ENCODE data around the gene SNCB. TPM values are rescaled to one million over a fixed set of nuclear protein-coding genes. Genes with fewer than 3 reads are reported as not detected.
A peak's percentile ranks its signal among the peaks of the same experiment; 100 is the strongest.

SNCB gene
- total RNA-seq, 2 experiments from 2014 or later = 0.31 TPM; not detected in 1

DNA sequence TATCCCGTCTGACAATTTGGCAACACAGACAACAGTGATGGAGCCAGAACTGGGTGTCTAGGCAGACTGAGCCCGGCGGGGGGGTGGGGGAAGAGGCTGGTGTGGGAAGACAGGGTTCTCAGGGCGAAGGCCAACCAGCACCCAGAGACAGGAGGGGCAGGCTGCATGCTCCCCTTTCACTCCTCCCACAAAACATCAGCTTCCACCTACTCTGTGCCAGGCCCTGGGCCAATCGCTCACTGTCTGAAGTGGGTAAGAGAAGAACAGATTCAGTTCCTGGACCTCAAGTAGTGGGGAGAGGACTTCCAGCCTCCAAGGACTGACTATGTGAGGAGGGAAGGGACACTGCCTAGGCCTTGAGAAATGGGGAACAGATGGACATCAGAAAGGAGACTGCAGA lies 2.8 kb downstream of the SNCB start:
- intact Hi-C loops (cut with micrococcal nuclease) = no loop called here
- Mint-ChIP-seq H3K27me3 (peaks cover 58% of the 10 kb centered on the region), H3K9me3 (no peaks in the 10 kb centered on the region), H3K4me3 (no peak overlapping the region), H3K4me1 (ENCODE audit: low read depth) (peaks cover 10% of the 10 kb centered on the region), H3K27ac (no peak overlapping the region), H3K36me3 (no peaks in the 10 kb centered on the region)
- POLR2A ChIA-PET = no interaction called here
- CTCF ChIA-PET = no interaction called here
- no peak for DNase-seq

GRCh38 chr5:176626876-176627236 lies 3.5 kb downstream of the SNCB start:
- H3K36me3 Mint-ChIP-seq = no peaks in the 10 kb centered on the region
- H3K4me1 Mint-ChIP-seq (ENCODE audit: low read depth) = peaks cover 10% of the 10 kb centered on the region
- no peak overlapping the region for H3K4me3 Mint-ChIP-seq
- no peak overlapping the region for H3K27ac Mint-ChIP-seq
- ChIA-PET CTCF (no interaction called here), POLR2A (no interaction called here)
- no peaks in the 10 kb centered on the region for H3K9me3 Mint-ChIP-seq
- no peak for DNase-seq
- intact Hi-C loops (cut with micrococcal nuclease) = no loop called here
- H3K27me3 Mint-ChIP-seq = peaks cover 60% of the 10 kb centered on the region

DNA sequence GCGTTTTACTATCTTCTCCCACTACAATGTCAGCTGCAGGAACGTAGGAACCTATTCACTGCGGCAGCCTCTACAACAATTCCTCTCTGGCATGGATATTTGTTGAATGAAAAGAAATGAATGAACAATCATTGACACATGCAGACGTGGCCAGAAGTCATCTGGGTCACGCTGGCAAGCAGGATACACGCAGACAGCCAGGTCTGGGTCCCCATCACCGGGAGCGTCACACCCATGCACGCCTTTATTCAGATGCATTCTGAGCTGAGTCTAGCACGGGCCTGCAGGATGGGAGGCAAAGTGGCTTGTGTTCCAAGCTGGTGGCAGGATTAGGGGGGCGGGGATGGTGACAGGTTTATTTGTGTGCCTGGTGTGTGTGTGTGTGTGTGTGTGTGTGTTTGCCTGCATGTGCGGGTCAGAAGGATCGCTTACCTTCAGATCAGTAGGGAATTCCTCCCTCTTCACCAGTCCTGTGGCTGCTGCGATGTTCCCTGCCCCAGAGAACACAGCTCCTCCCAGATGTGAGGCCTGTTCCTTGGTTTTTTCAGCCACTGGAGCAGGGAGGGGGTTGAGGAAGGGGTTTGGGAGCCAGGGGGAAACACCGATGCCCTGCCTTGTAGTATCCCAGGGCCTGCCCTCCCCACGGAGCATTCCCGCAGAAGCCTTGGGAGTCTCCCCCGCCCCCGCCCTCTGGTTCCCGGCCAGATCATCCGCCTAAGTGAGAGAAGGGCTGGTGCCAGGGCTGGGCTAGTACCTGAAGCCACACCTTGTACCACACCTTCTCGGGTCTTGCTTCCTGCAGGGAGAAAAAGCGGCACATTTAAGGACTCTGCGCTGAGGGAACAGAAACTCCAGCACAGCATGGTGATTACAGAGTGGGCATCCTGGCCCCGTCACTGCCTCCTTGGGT lies 4.1 kb downstream of the SNCB start:
- no peaks in the 10 kb centered on the region for H3K9me3 Mint-ChIP-seq
- peaks cover 10% of the 10 kb centered on the region for H3K4me1 Mint-ChIP-seq (ENCODE audit: low read depth)
- H3K27ac Mint-ChIP-seq = no peak overlapping the region
- CTCF ChIA-PET = no interaction called here
- H3K27me3 Mint-ChIP-seq = peaks cover 55% of the 10 kb centered on the region
- no peak for DNase-seq
- POLR2A ChIA-PET = no interaction called here
- intact Hi-C loops (cut with micrococcal nuclease) = no loop called here
- no peak overlapping the region for H3K4me3 Mint-ChIP-seq
- H3K36me3 Mint-ChIP-seq = no peaks in the 10 kb centered on the region

- intact Hi-C loops (cut with micrococcal nuclease) = no loop called here
These were observed 4.8 kb downstream of the SNCB start for GRCh38 chr5:176625512-176625911.

GRCh38 chr5:176624938-176625337 lies 5.4 kb downstream of the SNCB start:
- no peaks in the 10 kb centered on the region for H3K9me3 Mint-ChIP-seq
- H3K4me1 Mint-ChIP-seq (ENCODE audit: low read depth) = peaks cover 10% of the 10 kb centered on the region
- intact Hi-C loops (cut with micrococcal nuclease) = no loop called here
- no peaks in the 10 kb centered on the region for H3K36me3 Mint-ChIP-seq
- POLR2A ChIA-PET = no interaction called here
- no peak for DNase-seq
- H3K4me3 Mint-ChIP-seq = no peak overlapping the region
- CTCF ChIA-PET = no interaction called here
- H3K27me3 Mint-ChIP-seq = peaks cover 53% of the 10 kb centered on the region
- H3K27ac Mint-ChIP-seq = no peak overlapping the region

More at GRCh38 chr5:176625512-176625911, 4.8 kb downstream of the SNCB start:
- DNase-seq = no peak
- Mint-ChIP-seq H3K4me3 (no peak overlapping the region), H3K36me3 (no peaks in the 10 kb centered on the region), H3K9me3 (no peaks in the 10 kb centered on the region), H3K27me3 (peaks cover 50% of the 10 kb centered on the region), H3K4me1 (ENCODE audit: low read depth) (peaks cover 6% of the 10 kb centered on the region), H3K27ac (no peak overlapping the region)
- ChIA-PET CTCF (no interaction called here), POLR2A (no interaction called here)

DNA sequence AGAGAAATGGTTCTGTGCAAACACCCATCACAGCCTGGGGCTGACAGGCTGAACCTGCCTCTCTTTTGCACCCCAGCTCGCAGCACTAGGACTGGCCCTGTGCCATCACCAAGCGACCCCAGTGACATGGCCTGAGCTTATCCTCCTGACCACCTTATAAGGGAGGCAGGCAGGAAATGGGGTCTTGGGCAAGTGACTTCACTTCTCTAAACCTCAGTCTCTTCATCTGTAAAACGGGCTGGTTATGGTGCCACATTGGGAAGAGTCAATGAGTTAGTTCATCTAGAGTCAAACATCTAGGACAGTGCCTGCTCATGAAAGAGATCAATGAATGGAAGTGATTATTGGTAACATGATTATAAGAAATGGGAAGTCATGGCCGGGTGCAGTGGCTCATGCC lies 6.2 kb downstream of the SNCB start:
- DNase-seq = no peak
- ChIA-PET POLR2A (no interaction called here), CTCF (no interaction called here)
- peaks cover 13% of the 10 kb centered on the region for H3K4me1 Mint-ChIP-seq (ENCODE audit: low read depth)
- H3K36me3 Mint-ChIP-seq = no peaks in the 10 kb centered on the region
- intact Hi-C loops (cut with micrococcal nuclease) = no loop called here
- no peak overlapping the region for H3K27ac Mint-ChIP-seq
- no peaks in the 10 kb centered on the region for H3K9me3 Mint-ChIP-seq
- H3K27me3 Mint-ChIP-seq = peaks cover 53% of the 10 kb centered on the region
- no peak overlapping the region for H3K4me3 Mint-ChIP-seq

- Mint-ChIP-seq H3K36me3 (no peaks in the 10 kb centered on the region), H3K4me3 (no peak overlapping the region), H3K27me3 (peaks cover 52% of the 10 kb centered on the region), H3K9me3 (no peaks in the 10 kb centered on the region), H3K27ac (no peak overlapping the region), H3K4me1 (ENCODE audit: low read depth) (peaks cover 16% of the 10 kb centered on the region)
- CTCF ChIA-PET = interaction anchor here (1.1 to 1.9 kb wide), 3 partner anchors 8 to 47 kb away, joined by 4 to 5 read pairs (median 4); partner anchors contain the start of genes EIF4E1B, SNCB and TSPAN17
- no peak for DNase-seq
- POLR2A ChIA-PET = interaction anchor here (0.9 kb wide), 1 partner anchor 13 kb away, joined by 3 read pairs; no protein-coding TSS in a partner anchor
- intact Hi-C loops (cut with micrococcal nuclease) = no loop called here
These were observed 8.7 kb downstream of the SNCB start for GRCh38 chr5:176621661-176622079.

DNA sequence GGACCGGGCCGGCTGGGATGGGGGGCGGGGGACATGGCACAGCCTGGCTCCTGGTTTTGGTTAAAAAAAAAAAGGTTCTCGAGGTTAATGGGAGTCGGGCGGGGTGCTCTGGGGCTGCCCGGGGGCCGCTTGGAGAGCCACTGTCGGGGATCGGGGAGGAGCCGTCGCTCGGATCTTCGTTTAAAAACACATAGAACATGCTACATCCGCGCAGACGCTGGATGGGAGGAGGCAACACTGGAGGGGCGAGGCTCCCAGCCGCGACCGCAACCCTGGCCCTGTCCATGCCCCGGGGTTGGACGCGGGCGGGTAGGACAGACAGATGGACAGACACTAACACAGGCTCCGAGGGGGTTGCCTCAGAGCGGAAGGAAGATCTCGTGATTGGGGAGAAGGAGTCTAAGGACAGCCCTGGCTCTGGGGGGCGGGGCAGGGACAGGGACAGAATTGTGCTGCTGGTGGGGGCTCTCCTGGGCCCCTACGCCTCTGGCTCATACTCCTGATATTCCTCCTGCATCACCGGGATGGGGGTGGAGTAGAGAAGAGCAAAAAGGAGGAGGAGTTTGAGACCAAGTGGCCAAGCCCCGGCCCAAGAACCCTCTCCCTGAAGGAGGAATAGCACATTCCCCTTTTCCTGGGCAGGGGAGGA lies 9.9 kb downstream of the SNCB start:
- ChIA-PET POLR2A (no interaction called here), CTCF (interaction anchor here (1.9 kb wide), 1 partner anchor 10 kb away, joined by 5 read pairs; the partner anchor contains the start of genes EIF4E1B and SNCB)
- intact Hi-C loops (cut with micrococcal nuclease) = no loop called here
- no peak for DNase-seq
- Mint-ChIP-seq H3K27ac (no peak overlapping the region), H3K4me1 (ENCODE audit: low read depth) (peaks cover 16% of the 10 kb centered on the region), H3K4me3 (peak overlapping the region; percentile 39), H3K27me3 (peaks cover 56% of the 10 kb centered on the region), H3K9me3 (no peaks in the 10 kb centered on the region), H3K36me3 (no peaks in the 10 kb centered on the region)

GRCh38 chr5:176619569-176620332 lies 10.6 kb downstream of the SNCB start:
- intact Hi-C loops (cut with micrococcal nuclease) = loop anchor here (1.0 kb wide), 2 partner anchors 9 to 45 kb away; no protein-coding TSS in a partner anchor
- CTCF ChIA-PET = no interaction called here
- peaks cover 16% of the 10 kb centered on the region for H3K4me1 Mint-ChIP-seq (ENCODE audit: low read depth)

DNA sequence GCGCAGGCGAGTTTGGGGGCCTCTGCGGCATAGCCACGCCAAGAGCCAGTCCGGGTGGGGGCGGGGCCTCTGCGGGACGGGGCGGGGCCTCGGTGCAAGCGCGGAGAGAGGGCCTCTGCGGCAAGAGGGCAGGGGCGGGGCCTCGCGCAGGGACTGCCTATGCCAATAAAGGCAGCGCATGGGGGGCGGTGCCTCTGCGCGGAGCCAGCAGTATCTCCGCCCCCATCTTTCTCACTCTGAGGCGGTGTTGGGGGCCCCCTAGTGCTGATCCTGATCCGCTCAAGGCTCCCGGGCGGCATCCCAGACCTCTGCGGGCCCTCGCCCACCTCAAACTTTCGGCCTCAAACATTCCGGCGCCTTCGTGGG lies 11.1 kb downstream of the SNCB start:
- POLR2A ChIA-PET = no interaction called here
- H3K4me3 Mint-ChIP-seq = no peak overlapping the region
- CTCF ChIA-PET = interaction anchor here (0.9 kb wide), 1 partner anchor 11 kb away, joined by 5 read pairs; the partner anchor contains the start of genes EIF4E1B and SNCB
- no peaks in the 10 kb centered on the region for H3K36me3 Mint-ChIP-seq
- no peak overlapping the region for H3K27ac Mint-ChIP-seq
- peaks cover 59% of the 10 kb centered on the region for H3K27me3 Mint-ChIP-seq
- peak; percentile 91 for DNase-seq
- H3K9me3 Mint-ChIP-seq = no peaks in the 10 kb centered on the region
- peaks cover 16% of the 10 kb centered on the region for H3K4me1 Mint-ChIP-seq (ENCODE audit: low read depth)
- intact Hi-C loops (cut with micrococcal nuclease) = loop anchor here (1.0 kb wide), 2 partner anchors 9 to 45 kb away; no protein-coding TSS in a partner anchor

More at GRCh38 chr5:176619569-176620332, 10.6 kb downstream of the SNCB start:
- DNase-seq = no peak
- Mint-ChIP-seq H3K9me3 (no peaks in the 10 kb centered on the region), H3K27me3 (peaks cover 60% of the 10 kb centered on the region), H3K4me3 (peak overlapping the region; percentile 39), H3K36me3 (no peaks in the 10 kb centered on the region), H3K27ac (no peak overlapping the region)
- POLR2A ChIA-PET = no interaction called here

- no peaks in the 10 kb centered on the region for H3K9me3 Mint-ChIP-seq
- POLR2A ChIA-PET = no interaction called here
- CTCF ChIA-PET = interaction anchor here (0.6 to 0.9 kb wide), 2 partner anchors 12 to 15 kb away, joined by 4 to 5 read pairs; partner anchors contain the start of genes EIF4E1B and SNCB
- peaks cover 16% of the 10 kb centered on the region for H3K4me1 Mint-ChIP-seq (ENCODE audit: low read depth)
- no peaks in the 10 kb centered on the region for H3K36me3 Mint-ChIP-seq
- H3K4me3 Mint-ChIP-seq = no peak overlapping the region
- intact Hi-C loops (cut with micrococcal nuclease) = loop anchor here (1.0 kb wide), 2 partner anchors 10 to 44 kb away; no protein-coding TSS in a partner anchor
- no peak for DNase-seq
- H3K27me3 Mint-ChIP-seq = peaks cover 57% of the 10 kb centered on the region
- no peak overlapping the region for H3K27ac Mint-ChIP-seq
These were observed 11.6 kb downstream of the SNCB start for GRCh38 chr5:176618783-176619182.

- CTCF ChIA-PET = no interaction called here
- Mint-ChIP-seq H3K27ac (no peak overlapping the region), H3K4me3 (no peak overlapping the region), H3K9me3 (no peaks in the 10 kb centered on the region), H3K27me3 (peaks cover 65% of the 10 kb centered on the region), H3K36me3 (no peaks in the 10 kb centered on the region), H3K4me1 (ENCODE audit: low read depth) (peaks cover 17% of the 10 kb centered on the region)
- intact Hi-C loops (cut with micrococcal nuclease) = no loop called here
- DNase-seq = no peak
- POLR2A ChIA-PET = no interaction called here
These were observed 13.8 kb downstream of the SNCB start for GRCh38 chr5:176616511-176616910.

All from activated CD4-positive, alpha-beta memory T cell treated with anti-CD3 and anti-CD28 coated beads for 36 hours (primary cell).